Lung (tissue), 12 donors: Measurements from ENCODE around the gene SPECC1L. TPM values are rescaled to one million over a fixed set of nuclear protein-coding genes. Genes with fewer than 3 reads are reported as not detected.
"Not testable (repeated sequence)": the region's sequence is repeated elsewhere in the genome, so short reads cannot be mapped to it uniquely, and the experiment has no call there.

Experiments used
- ATAC-seq: fragments of 200-7000 bp; cut with Tn5 transposase; one replicate; pipeline ENCODE4 v1.9.1; 2020; ENCODE audit warnings: moderate number of reproducible peaks; ENCODE audit not compliant: insufficient read depth, low FRiP score
- DNase-seq, 3 donors: peaks; one replicate each; pipeline ENCODE4 v3.0.0-alpha.2; 2013 to 2017
- H3K27ac ChIP-seq, 2 donors: one replicate each; pipeline ENCODE4 v1.5.1; 2013; ENCODE audit warnings: mild to moderate bottlenecking in 2 of 2, moderate library complexity in 2 of 2, control low read depth in 1 of 2, inconsistent platforms in 1 of 2, low read depth in 1 of 2, low read length in 1 of 2
- H3K27me3 ChIP-seq, 3 donors: one replicate each; pipeline ENCODE4 v1.5.1; 2013; ENCODE audit warnings: low read length in 2 of 3; ENCODE audit not compliant: control insufficient read depth in 3 of 3, insufficient read depth in 3 of 3
- H3K36me3 ChIP-seq, 4 donors: one replicate each; pipeline ENCODE4 v1.5.1; 2013; ENCODE audit warnings: low read length in 4 of 4, mild to moderate bottlenecking in 1 of 4, moderate library complexity in 1 of 4; ENCODE audit not compliant: control insufficient read depth in 4 of 4, insufficient read depth in 4 of 4
- H3K4me1 ChIP-seq, 5 donors: one replicate each; pipeline ENCODE4 v1.5.1; 2013; ENCODE audit warnings: low read length in 5 of 5, mild to moderate bottlenecking in 2 of 5, moderate library complexity in 1 of 5; ENCODE audit not compliant: control insufficient read depth in 5 of 5, insufficient read depth in 5 of 5
- H3K4me3 ChIP-seq: one replicate; pipeline ENCODE4 v1.5.1; 2013; ENCODE audit warnings: mild to moderate bottlenecking, control low read depth, moderate library complexity
- H3K9ac ChIP-seq, 2 donors: one replicate each; pipeline ENCODE4 v1.5.1; 2013; ENCODE audit warnings: low read length in 2 of 2, control low read depth in 1 of 2; ENCODE audit not compliant: insufficient read depth in 1 of 2
- H3K9me3 ChIP-seq, 4 donors: one replicate each; pipeline ENCODE4 v1.5.1; 2013; ENCODE audit warnings: low read length in 3 of 4, mild to moderate bottlenecking in 1 of 4, moderate library complexity in 1 of 4; ENCODE audit not compliant: control insufficient read depth in 4 of 4, insufficient read depth in 3 of 4
- CTCF ChIP-seq: IDR thresholded peaks from 2 replicates; pipeline ENCODE4 v1.5.1; 2012; ENCODE audit warnings: mild to moderate bottlenecking; ENCODE audit errors: control extremely low read depth, extremely low read depth
- WGBS, 2 donors: extraction: QIAGEN DNeasy Blood & Tissue Kit; methylation state at CpG; one replicate each; pipeline ENCODE4 v1.1.7; 2013; 5-methylcytosine and 5-hydroxymethylcytosine counted together
- polyA plus RNA-seq, 2 donors: library from polyadenylated mRNA; stranded (reverse); fragments of 200-250 nt; gene quantifications; one replicate each; pipeline ENCODE4 v1.2.1, GENCODE V29; 2013
- total RNA-seq, 2 donors: library from RNA; depleted of rRNA in 1 of 2; stranded (reverse); fragments of >200 nt in 1 of 2; gene quantifications; one replicate each; pipeline ENCODE4 v1.2.1, GENCODE V29; 2014 to 2021
- donor health status: control.
- donor health status: control.
- donor health status: Bipolar disorder and iron deficiency.
- donor health status: healthy.
- donor health status: DM: yes; HTN: yes; CAD: no.

Gene SPECC1L
- total and polyA plus RNA-seq, 4 donors: 10.4 to 83.9 (median 37.8) TPM

GRCh38 chr22:24259459-24259858, 11.2 kb upstream of the SPECC1L start:
- H3K9me3 ChIP-seq, ATAC-seq, H3K27me3 ChIP-seq, H3K36me3 ChIP-seq, H3K4me3 ChIP-seq, H3K27ac ChIP-seq, H3K4me1 ChIP-seq, H3K9ac ChIP-seq: not testable (repeated sequence)
- WGBS, 2 donors: 2 to 11% methylated on average over 5 to 7 of the region's 10 CpGs
- peak; percentile 79 to 83 (median 79) for DNase-seq

GRCh38 chr22:24262185-24262749, 8.4 kb upstream of the SPECC1L start:
- not testable (repeated sequence) for ATAC-seq, H3K4me1 ChIP-seq, H3K27ac ChIP-seq, H3K27me3 ChIP-seq, H3K4me3 ChIP-seq, H3K9me3 ChIP-seq, H3K9ac ChIP-seq, DNase-seq, H3K36me3 ChIP-seq
- 95 to 96% methylated on average over 18 of the region's 18 CpGs for WGBS, 2 donors

- not testable (repeated sequence) for H3K27ac ChIP-seq, ATAC-seq, H3K9ac ChIP-seq, H3K9me3 ChIP-seq, DNase-seq, H3K4me3 ChIP-seq, H3K36me3 ChIP-seq, H3K4me1 ChIP-seq, H3K27me3 ChIP-seq
- WGBS, 2 donors: 97% methylated on average over 15 to 19 of the region's 19 CpGs
Measured at GRCh38 chr22:24263479-24263878, 7.2 kb upstream of the SPECC1L start.

GRCh38 chr22:24264329-24264896, 6.2 kb upstream of the SPECC1L start:
- H3K9ac ChIP-seq, ATAC-seq, H3K9me3 ChIP-seq, H3K4me3 ChIP-seq, H3K27me3 ChIP-seq, H3K4me1 ChIP-seq, H3K36me3 ChIP-seq, H3K27ac ChIP-seq: not testable (repeated sequence)
- DNase-seq: peak in 2 of 3 donors; percentile 59 to 68
- 90 to 91% methylated on average over 2 to 3 of the region's 9 CpGs for WGBS, 2 donors

GRCh38 chr22:24265734-24266133, 4.9 kb upstream of the SPECC1L start:
- Histone ChIP-seq H3K4me1 (peaks cover 0 to 8% (median 0%) of the 10 kb centered on the region in 5 donors), H3K4me3 (no peak overlapping the region), H3K9me3 (no peaks in the 10 kb centered on the region), H3K36me3 (no peaks in the 10 kb centered on the region), H3K27ac (no peak overlapping the region), H3K27me3 (no peaks in the 10 kb centered on the region), H3K9ac (no peak overlapping the region)
- DNase-seq (no peak), ATAC-seq (no peak)
- no peak for TF ChIP-seq CTCF

GRCh38 chr22:24266495-24266894, 4.1 kb upstream of the SPECC1L start:
- H3K4me3 ChIP-seq, H3K9me3 ChIP-seq, H3K9ac ChIP-seq, ATAC-seq, H3K4me1 ChIP-seq, DNase-seq, H3K36me3 ChIP-seq, H3K27me3 ChIP-seq, H3K27ac ChIP-seq: not testable (repeated sequence)
- WGBS, 2 donors: 93 to 94% methylated on average over 6 of the region's 6 CpGs
